ENCODE data around the gene CUBN.
A peak's percentile ranks its signal among the peaks of the same experiment; 100 is the strongest.

CUBN gene

GRCh38 chr10:16991011-16991410 lies 138.6 kb downstream of the CUBN start:
- DNase-seq, result no peak

- DNase-seq, result no peak
Measured at GRCh38 chr10:16989826-16990293, 139.8 kb downstream of the CUBN start.

- DNase-seq, result no peak
Measured at GRCh38 chr10:16988900-16989299, 140.7 kb downstream of the CUBN start.

GRCh38 chr10:16987976-16988610 lies 141.5 kb downstream of the CUBN start:
- peak in 1 of 58 donors; percentile 18 for DNase-seq

- no peak for DNase-seq
Measured at GRCh38 chr10:16987206-16987621, 142.4 kb downstream of the CUBN start.

GRCh38 chr10:16986406-16987205 lies 143.0 kb downstream of the CUBN start:
- DNase-seq, result peak in 14 of 58 donors; percentile 1 to 68 (median 39)

GRCh38 chr10:16986082-16986405 lies 143.6 kb downstream of the CUBN start:
- DNase-seq, result peak in 25 of 58 donors; percentile 3 to 68 (median 17)

- no peak for DNase-seq
Measured at GRCh38 chr10:16984242-16984641, 145.4 kb downstream of the CUBN start.

GRCh38 chr10:16976803-16977202 lies 152.8 kb downstream of the CUBN start:
- DNase-seq, result no peak

- DNase-seq, result no peak
Measured at GRCh38 chr10:16975188-16975587, 154.4 kb downstream of the CUBN start.

- peak in 1 of 58 donors; percentile 1 for DNase-seq
Measured at GRCh38 chr10:16968416-16969041, 161.1 kb downstream of the CUBN start.

- no peak for DNase-seq
Measured at GRCh38 chr10:16967866-16968415, 161.7 kb downstream of the CUBN start.

GRCh38 chr10:16966991-16967865 lies 162.4 kb downstream of the CUBN start:
- no peak for DNase-seq

- peak in 1 of 58 donors; percentile 22 for DNase-seq
Measured at GRCh38 chr10:16965740-16966447, 163.7 kb downstream of the CUBN start.

- DNase-seq, result no peak
Measured at GRCh38 chr10:16965344-16965616, 164.3 kb downstream of the CUBN start.

- no peak for DNase-seq
Measured at GRCh38 chr10:16964576-16965343, 164.9 kb downstream of the CUBN start.

GRCh38 chr10:16960551-16960950 lies 169.1 kb downstream of the CUBN start:
- DNase-seq, result no peak

GRCh38 chr10:16957038-16957437 lies 172.6 kb downstream of the CUBN start:
- DNase-seq, result no peak

GRCh38 chr10:16954280-16955030 lies 175.2 kb downstream of the CUBN start:
- no peak for DNase-seq

All from anterior cingulate cortex (tissue), 58 donors.